GM21619 (cell line): ENCODE data around the gene OR6C2.
"Not testable (repeated sequence)": the region's sequence is repeated elsewhere in the genome, so short reads cannot be mapped to it uniquely, and the experiment has no call there.

Experiments used
- ATAC-seq: cut with Tn5 transposase; IDR thresholded peaks from one replicate; pipeline ENCODE4 v1.9.1; 2021; ENCODE audit not compliant: unreplicated experiment

Gene OR6C2

GRCh38 chr12:55470088-55470829 lies 26.4 kb downstream of the OR6C2 start, which contains the start of gene OR6C70:
OR6C70 (minus strand) TSS chr12:55470138; CDS start chr12:55470138, 0 bp downstream.
- ATAC-seq, result no peak

GRCh38 chr12:55472264-55472663 lies 28.4 kb downstream of the OR6C2 start:
- ATAC-seq, result no peak

GRCh38 chr12:55479136-55479535 lies 35.3 kb downstream of the OR6C2 start:
- not testable (repeated sequence) for ATAC-seq

- not testable (repeated sequence) for ATAC-seq
Observed at GRCh38 chr12:55484284-55484683, 40.4 kb downstream of the OR6C2 start.

GRCh38 chr12:55492078-55492477 lies 48.2 kb downstream of the OR6C2 start, which contains the start of gene OR6C68:
OR6C68 (plus strand) TSS chr12:55492378; CDS start chr12:55492378, 0 bp downstream.
- ATAC-seq, result no peak

GRCh38 chr12:55495490-55495889 lies 51.6 kb downstream of the OR6C2 start:
- ATAC-seq, result no peak

- no peak for ATAC-seq
Observed at GRCh38 chr12:55499231-55499630, 55.4 kb downstream of the OR6C2 start.

GRCh38 chr12:55499810-55500252 lies 56.0 kb downstream of the OR6C2 start:
- ATAC-seq, result no peak

GRCh38 chr12:55501601-55502000 lies 57.7 kb downstream of the OR6C2 start:
- no peak for ATAC-seq
